Measurements from ENCODE around the gene AJUBA. TPM values are rescaled to one million over a fixed set of nuclear protein-coding genes. Genes with fewer than 3 reads are reported as not detected.

AJUBA gene
- total and polyA plus RNA-seq, 2 of the 8 experiments (the other 6 are each of a cell fraction or from before 2014, with no cell fraction given) = 33.1 to 46.0 TPM

DNA sequence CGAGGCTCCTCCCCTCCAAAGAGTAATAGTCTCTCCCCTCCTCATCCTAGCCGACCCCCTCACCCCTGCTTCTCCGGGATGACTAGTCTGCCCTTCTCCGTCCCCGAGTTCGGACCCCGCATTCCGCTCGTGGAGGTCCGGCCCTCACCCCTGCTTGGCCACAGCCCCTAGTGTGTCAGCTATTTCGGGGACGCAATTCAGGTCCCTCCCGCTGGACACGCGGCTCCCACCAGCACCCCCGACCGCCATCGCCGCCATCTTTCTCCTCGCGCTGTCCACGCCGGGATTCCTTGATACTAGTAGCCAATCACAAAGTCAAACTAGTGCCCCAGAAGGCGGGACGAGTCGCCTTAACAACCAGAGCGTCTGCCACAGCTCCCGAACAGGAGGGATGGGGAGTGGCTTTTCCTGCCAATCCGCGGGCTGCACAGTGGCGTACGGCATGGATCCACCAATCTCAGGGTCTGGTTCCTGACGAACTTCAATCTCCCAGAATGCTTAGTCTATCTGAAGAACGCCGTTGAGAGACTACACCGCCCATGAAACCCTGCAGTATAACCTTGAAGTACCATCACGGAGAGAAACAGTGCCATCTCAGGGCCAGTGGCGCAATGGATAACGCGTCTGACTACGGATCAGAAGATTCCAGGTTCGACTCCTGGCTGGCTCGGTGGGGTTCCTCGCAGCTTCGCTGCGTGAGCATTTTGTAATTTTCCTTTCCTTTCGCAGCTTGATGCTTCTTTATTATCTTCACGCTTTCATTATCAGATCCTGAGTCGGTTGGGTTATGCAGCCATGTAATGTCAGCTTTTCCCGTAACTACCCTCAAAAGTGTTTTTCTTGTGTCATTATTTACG is 53.0 kb downstream of the AJUBA start, which contains the start of gene PRMT5:
PRMT5 (minus strand) TSS at position 273 of the 857 bp plus-strand sequence; CDS start at position 258, 15 bp downstream.
- Histone ChIP-seq H3K4ac (replicated peaks; ENCODE audit: insufficient read length, low read depth, low read length) (no peak within 1 kb of the TSS), H2BK15ac (ENCODE audit: low read length) (no peak within 1 kb of the TSS), H3K27me3 (replicated peaks in 1 of 4; ENCODE audit: control insufficient read depth in 3 of 4, extremely low read depth in 1 of 4, insufficient read depth in 3 of 4, low read length in 3 of 4) (no peaks in the 10 kb centered on the region), H3K23me2 (ENCODE audit: low read depth, low read length) (peaks cover 9% of the 10 kb centered on the region), H2AFZ (ENCODE audit: low read length) (peak within 1 kb of the TSS; percentile 77), H3K27ac (ENCODE audit: low read depth, low read length) (peak within 1 kb of the TSS; percentile 95), H2BK12ac (ENCODE audit: low read depth, low read length) (no peak within 1 kb of the TSS; the same call in 1 of the 2 replicates), H3K9ac (replicated peaks in 1 of 4; ENCODE audit: extremely low read depth in 1 of 4, low read depth in 3 of 4, low read length in 3 of 4) (peak within 1 kb of the TSS; percentile 82 to 96 (median 89)), H3K18ac (ENCODE audit: extremely low read depth, low read length) (peak within 1 kb of the TSS; percentile 88), H3K14ac (ENCODE audit: insufficient read length) (no peak within 1 kb of the TSS), H3K4me3 (ENCODE audit: extremely low read depth in 1 of 4, insufficient read depth in 2 of 4, low read depth in 3 of 4, low read length in 4 of 4) (peak within 1 kb of the TSS; percentile 65 to 94 (median 86)), H3K9me3 (ENCODE audit: insufficient read depth in 2 of 2, low read depth in 1 of 2, low read length in 1 of 2) (no peaks in the 10 kb centered on the region), H4K91ac (replicated peaks; ENCODE audit: insufficient read length, low read length) (peak within 1 kb of the TSS; percentile 58), H2BK120ac (replicated peaks; ENCODE audit: low read depth, low read length) (no peak within 1 kb of the TSS), H4K8ac (ENCODE audit: extremely low read depth, insufficient read depth, low read length) (peak within 1 kb of the TSS; percentile 99; the same call in 1 of the 2 replicates), H2BK5ac (ENCODE audit: low read depth, low read length) (peak within 1 kb of the TSS; percentile 95), H3K36me3 (ENCODE audit: control insufficient read depth in 2 of 4, insufficient read depth in 4 of 4, low read length in 3 of 4) (peaks cover 14 to 29% (median 22%) of the 10 kb centered on the region in 4 experiments; a peak in 7 of 8 replicates), H3K23ac (ENCODE audit: insufficient read length) (no peak within 1 kb of the TSS), H3K79me1 (ENCODE audit: low read depth, low read length) (peaks cover 5% of the 10 kb centered on the region; the same call in 1 of the 2 replicates), H4K20me1 (replicated peaks in 1 of 2; ENCODE audit: control insufficient read depth in 1 of 2, insufficient read depth in 2 of 2, low read length in 2 of 2) (peaks cover 0 to 2% of the 10 kb centered on the region in 2 experiments), H2BK20ac (ENCODE audit: low read length) (no peak within 1 kb of the TSS), H3K56ac (replicated peaks; ENCODE audit: insufficient read length, low read depth, low read length) (peak within 1 kb of the TSS; percentile 74), H2AK5ac (ENCODE audit: low read depth, low read length) (no peak within 1 kb of the TSS), H3K4me1 (replicated peaks in 1 of 4; ENCODE audit: control insufficient read depth in 3 of 4, insufficient read depth in 4 of 4, low read length in 3 of 4) (peaks cover 0 to 3% (median 1%) of the 10 kb centered on the region in 4 experiments; a peak in 3 of 7 replicates), H3K79me2 (ENCODE audit: control insufficient read depth in 1 of 2, insufficient read depth in 2 of 2, low read length in 2 of 2) (peaks cover 5 to 21% of the 10 kb centered on the region in 2 experiments), H3K4me2 (ENCODE audit: insufficient read depth in 1 of 2, low read depth in 2 of 2, low read length in 2 of 2) (peak within 1 kb of the TSS; percentile 88 to 93), H4K5ac (ENCODE audit: insufficient read length, low read depth, low read length) (peak within 1 kb of the TSS; percentile 96)
- ChIA-PET POLR2A (ENCODE audit: partially characterized antibody) (interaction anchor here (0.6 to 4.6 kb wide), 30 partner anchors 10 to 608 kb away, joined by 3 to 67 read pairs (median 5); partner anchors contain the start of genes ACIN1, AJUBA, C14orf119 and HAUS4), CTCF (ENCODE audit: partially characterized antibody) (interaction anchor here (0.6 to 3.2 kb wide), 30 partner anchors 9 to 371 kb away, joined by 3 to 22 read pairs (median 4); partner anchors contain the start of genes AJUBA, HAUS4, LRP10 and PSMB11)
- 2% methylated on average over 51 of the region's 51 CpGs; no CpG with 5 or more reads in 1 of the 2 experiments for WGBS, 2 experiments (ENCODE audit: extremely low coverage in 1 of 2, insufficient coverage in 1 of 2, insufficient read length in 1 of 2, insufficient replicate concordance in 2 of 2, low coverage in 1 of 2, low lambda C conversion rate in 2 of 2, missing lambda C conversion rate in 1 of 2)
- FAIRE-seq (peak; percentile 87), DNase-seq (ENCODE audit: low read depth in 1 of 2, low spot score in 2 of 2) (peak; percentile 99)
- TF ChIP-seq CHD1 (IDR thresholded peaks at IDR 0.05; ENCODE audit: low read depth, low read length) = no peak
- TF ChIP-seq HDAC6 (IDR thresholded peaks at IDR 0.05; ENCODE audit: low read depth, low read length) = no peak
- no peak for TF ChIP-seq BCL11A (IDR thresholded peaks at IDR 0.05; ENCODE audit: low read depth in 2 of 2, low read length in 2 of 2)
- peak; percentile 85 for TF ChIP-seq CEBPB (IDR thresholded peaks at IDR 0.05; ENCODE audit: low read depth, low read length)
- TF ChIP-seq POLR2AphosphoS5 (IDR thresholded peaks at IDR 0.05; ENCODE audit: low read depth, low read length) = peak; percentile 94
- no peak for TF ChIP-seq EZH2 (IDR thresholded peaks at IDR 0.05; ENCODE audit: low read depth, low read length, severe bottlenecking)
- TF ChIP-seq JUND (IDR thresholded peaks at IDR 0.05; ENCODE audit: low read length) = peak; percentile 10; the same call in 1 of the 2 replicates
- TF ChIP-seq ASH2L (IDR thresholded peaks at IDR 0.05; ENCODE audit: low read length) = peak; percentile 97
- TF ChIP-seq KDM5A (IDR thresholded peaks at IDR 0.05; ENCODE audit: low read length) = peak; percentile 77
- peak; percentile 93 for TF ChIP-seq TAF7 (optimal IDR thresholded peaks at IDR 0.05; ENCODE audit: borderline replicate concordance, low read depth, low read length)
- TF ChIP-seq NRF1 (IDR thresholded peaks at IDR 0.05; ENCODE audit: low read depth, low read length) = peak; percentile 48; the same call in 1 of the 2 replicates
- peak; percentile 96 for TF ChIP-seq TAF1 (IDR thresholded peaks at IDR 0.05; ENCODE audit: low read depth, low read length)
